ENCODE measurements around the gene CELSR1.

DNA sequence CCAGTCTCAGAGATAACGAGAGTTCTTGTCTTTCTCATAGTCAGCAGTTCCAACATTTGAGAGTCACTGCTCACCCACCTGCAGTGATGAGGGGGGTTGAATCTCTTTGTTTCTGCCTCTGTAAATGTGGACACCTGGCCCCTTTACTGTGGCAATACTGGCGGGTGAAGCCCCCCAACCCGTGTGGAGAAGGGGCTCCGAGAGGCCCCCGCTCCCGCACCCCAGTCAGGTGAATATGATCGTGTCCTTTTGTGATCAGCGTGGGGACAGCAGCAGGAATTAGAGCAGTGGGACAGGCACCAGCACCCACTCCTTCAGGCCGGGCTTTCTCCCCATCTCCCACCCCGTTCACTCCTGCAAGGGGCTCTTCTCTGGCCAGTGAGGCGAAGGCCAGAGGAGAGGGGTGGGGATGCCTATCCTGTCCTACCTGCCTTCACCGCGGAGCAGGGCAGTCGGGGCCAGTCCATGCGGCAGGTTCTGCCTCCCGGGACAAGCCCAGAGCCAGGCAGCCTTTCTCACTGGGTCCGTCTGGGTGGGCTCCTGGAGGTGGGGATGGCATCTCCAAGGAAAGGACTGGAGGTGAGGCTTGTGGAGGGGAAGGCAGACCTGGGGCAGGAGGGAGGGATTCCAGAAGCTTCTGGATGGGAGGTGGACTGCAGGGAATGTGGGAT lies 12.7 kb upstream of the CELSR1 start:
- TF ChIP-seq, protein P1, sequence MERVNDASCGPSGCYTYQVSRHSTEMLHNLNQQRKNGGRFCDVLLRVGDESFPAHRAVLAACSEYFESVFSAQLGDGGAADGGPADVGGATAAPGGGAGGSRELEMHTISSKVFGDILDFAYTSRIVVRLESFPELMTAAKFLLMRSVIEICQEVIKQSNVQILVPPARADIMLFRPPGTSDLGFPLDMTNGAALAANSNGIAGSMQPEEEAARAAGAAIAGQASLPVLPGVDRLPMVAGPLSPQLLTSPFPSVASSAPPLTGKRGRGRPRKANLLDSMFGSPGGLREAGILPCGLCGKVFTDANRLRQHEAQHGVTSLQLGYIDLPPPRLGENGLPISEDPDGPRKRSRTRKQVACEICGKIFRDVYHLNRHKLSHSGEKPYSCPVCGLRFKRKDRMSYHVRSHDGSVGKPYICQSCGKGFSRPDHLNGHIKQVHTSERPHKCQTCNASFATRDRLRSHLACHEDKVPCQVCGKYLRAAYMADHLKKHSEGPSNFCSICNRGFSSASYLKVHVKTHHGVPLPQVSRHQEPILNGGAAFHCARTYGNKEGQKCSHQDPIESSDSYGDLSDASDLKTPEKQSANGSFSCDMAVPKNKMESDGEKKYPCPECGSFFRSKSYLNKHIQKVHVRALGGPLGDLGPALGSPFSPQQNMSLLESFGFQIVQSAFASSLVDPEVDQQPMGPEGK (CRISPR knock-in tag; IDR thresholded peaks at IDR 0.05; ENCODE audit: borderline replicate concordance): no peak
- TF ChIP-seq ZFP3 (CRISPR knock-in tag; IDR thresholded peaks at IDR 0.05): no peak
- TF ChIP-seq RARB (CRISPR knock-in tag; IDR thresholded peaks at IDR 0.05): no peak
- no peak for TF ChIP-seq TOX (CRISPR knock-in tag; IDR thresholded peaks at IDR 0.05; ENCODE audit: borderline replicate concordance)
- no peak for TF ChIP-seq OSR1 (CRISPR knock-in tag; IDR thresholded peaks at IDR 0.05)
- TF ChIP-seq PPARA (CRISPR knock-in tag; IDR thresholded peaks at IDR 0.05; ENCODE audit: borderline replicate concordance): no peak
- no peak for TF ChIP-seq ZC3H10 (CRISPR knock-in tag; IDR thresholded peaks at IDR 0.05)
- no peak for TF ChIP-seq ARNTL (CRISPR knock-in tag; IDR thresholded peaks at IDR 0.05; ENCODE audit: borderline replicate concordance, low read depth)
- TF ChIP-seq, protein P2, sequence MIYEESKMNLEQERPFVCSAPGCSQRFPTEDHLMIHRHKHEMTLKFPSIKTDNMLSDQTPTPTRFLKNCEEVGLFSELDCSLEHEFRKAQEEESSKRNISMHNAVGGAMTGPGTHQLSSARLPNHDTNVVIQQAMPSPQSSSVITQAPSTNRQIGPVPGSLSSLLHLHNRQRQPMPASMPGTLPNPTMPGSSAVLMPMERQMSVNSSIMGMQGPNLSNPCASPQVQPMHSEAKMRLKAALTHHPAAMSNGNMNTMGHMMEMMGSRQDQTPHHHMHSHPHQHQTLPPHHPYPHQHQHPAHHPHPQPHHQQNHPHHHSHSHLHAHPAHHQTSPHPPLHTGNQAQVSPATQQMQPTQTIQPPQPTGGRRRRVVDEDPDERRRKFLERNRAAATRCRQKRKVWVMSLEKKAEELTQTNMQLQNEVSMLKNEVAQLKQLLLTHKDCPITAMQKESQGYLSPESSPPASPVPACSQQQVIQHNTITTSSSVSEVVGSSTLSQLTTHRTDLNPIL (CRISPR knock-in tag; IDR thresholded peaks at IDR 0.05; ENCODE audit: low read depth): no peak
- TF ChIP-seq ZNF70 (CRISPR knock-in tag; IDR thresholded peaks at IDR 0.05): no peak
- no peak for TF ChIP-seq ZNF8 (CRISPR knock-in tag; IDR thresholded peaks at IDR 0.05)
